CD4-positive, alpha-beta T cell treated with Interleukin-4 for 4 hours (primary cell): ENCODE measurements around the gene WDR48.

Source experiments
- DNase-seq: peaks from one replicate; pipeline ENCODE4 v3.0.0-alpha.2; 2020

Gene WDR48

DNA sequence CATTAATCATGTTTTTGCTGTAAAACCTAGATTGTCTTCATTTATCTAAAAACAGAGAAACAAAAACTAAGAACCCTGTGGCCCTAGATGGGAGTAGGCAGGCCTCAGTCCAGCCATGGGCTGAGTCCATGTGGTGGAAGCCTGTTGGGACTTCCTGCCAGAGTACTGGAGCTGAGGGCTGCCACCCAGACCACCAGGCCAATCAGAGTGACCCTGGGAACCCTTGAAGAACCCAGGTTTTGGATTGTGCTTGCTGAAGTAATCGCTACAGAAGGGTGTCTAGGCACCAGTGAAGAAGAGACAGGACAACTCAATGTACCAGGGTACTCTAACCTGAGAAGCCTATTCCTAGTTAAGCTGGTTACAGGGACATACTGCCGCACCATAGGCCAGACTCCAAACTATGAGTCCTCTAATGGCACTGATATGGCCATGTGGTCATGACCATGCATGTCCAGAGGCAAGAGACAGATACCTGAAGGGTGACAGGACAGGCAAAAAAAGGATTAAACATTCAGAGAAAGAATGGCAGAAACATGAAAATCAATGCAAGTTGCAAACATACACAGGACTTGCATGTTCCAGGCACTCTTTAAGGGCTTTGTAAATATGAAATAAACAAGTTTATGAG lies 88.6 kb downstream of the WDR48 start:
- no peak for DNase-seq

DNA sequence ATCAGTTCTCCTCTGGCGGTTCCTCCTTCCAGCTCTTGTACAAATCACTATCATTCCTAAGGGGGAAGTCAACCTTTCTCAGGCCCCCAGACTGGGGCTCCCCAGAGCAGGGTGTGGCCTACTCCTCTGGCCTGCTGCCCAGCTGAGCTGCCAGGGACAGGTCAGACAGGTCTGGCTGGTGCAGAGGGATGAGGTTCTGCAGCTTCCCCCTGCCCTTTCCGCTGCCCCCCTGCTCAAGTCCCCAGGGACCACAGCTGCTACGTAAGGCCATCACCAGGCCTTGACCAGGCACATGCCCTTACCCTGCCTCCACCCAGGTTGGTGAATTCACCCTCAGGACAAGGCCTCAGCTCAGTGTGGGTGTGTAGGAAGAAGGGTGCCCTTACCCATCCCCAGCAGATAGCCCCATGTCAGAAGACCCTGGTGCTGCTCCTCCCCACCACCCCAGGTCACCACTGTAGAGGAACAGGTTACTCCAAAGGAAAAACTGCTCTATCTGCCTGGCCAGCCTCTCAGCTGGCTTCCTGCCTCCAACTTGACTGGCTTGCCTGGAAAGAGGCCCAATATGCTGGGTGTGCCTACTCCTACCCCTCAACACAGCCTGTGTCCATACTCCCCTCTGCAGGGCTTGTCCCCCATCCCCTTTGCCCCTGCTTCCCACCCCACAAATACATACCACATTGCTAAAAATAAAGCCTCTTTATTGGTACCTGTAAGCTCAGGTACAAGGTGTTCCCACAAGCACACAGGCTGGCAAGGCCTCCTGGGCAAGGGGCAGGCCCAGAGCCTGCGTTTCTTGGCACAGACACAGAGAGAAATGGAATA lies 89.6 kb downstream of the WDR48 start:
- no peak for DNase-seq

GRCh38 chr3:39142067-39142466 lies 90.3 kb downstream of the WDR48 start:
- no peak for DNase-seq

DNA sequence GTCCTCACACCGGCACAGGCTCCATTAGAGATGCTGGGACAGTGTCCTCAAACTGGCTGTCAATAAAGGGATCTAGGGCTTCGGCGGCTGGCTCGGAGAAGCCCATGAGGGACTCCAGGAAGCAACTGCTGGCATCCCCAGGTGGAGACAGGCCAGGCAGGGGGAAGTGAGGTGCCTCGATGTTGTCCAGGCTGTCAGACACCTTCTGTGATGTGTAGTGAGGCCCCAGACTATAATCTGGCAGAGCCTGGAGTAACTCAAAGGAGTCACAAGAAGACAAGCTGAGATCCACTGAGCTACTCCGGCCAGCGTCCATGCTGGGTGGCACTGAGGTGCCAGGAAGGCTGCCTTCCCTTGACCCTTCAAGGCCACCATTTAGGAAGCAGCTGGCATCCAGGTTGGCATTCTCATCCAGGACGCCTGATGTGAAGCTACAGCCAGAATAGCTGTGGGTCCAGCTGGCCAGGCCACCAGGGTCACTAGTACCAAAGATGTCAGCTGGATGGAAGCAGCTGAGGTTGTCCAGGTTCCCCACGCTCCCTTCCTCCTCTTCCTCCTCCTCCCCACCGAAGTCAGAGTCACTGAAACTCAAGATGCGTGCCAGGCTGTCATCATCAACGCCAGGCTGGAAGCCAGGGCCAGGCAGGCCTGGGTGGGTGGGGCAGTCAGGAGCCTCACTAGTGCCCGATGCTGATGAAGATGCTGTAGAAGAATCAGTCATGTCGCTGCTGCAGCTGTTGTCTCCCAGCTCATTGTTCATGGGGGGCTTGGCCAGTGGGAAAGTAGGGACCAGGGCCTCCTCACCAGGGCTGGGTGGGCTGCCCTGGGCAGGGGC lies 91.5 kb downstream of the WDR48 start:
- no peak for DNase-seq

GRCh38 chr3:39144095-39144747 lies 92.4 kb downstream of the WDR48 start:
- no peak for DNase-seq

DNA sequence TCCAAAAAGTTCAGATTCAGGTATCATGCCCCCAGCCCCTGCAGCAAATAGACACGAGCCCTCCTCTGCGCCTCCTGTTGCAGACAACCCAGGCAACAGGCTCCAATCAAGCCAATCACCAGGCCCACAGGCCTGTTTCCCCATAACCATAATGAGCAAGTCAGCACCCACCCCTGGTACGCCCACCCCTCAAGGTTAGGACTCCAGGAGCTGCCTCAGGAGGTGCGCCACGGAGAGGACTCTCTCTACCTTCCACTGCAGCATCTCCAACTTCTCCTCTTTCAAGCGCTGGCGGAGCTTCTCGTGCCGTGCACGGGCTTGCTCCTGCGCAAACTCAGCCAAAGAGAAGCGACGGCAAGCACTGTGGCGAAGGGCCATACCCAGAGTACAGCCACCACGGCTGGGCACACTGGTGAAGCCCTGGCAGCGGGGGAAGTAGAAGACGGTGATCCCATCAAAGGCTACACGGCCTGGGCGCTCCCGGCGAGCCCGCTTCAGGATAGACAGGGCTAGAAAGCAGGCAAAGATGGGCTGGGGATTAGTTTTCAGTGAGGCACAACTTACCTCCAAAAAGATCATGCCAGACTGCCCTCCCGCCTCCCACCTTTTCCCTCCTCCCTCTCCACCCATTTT lies 93.0 kb downstream of the WDR48 start:
- no peak for DNase-seq

GRCh38 chr3:39146083-39146501 lies 94.3 kb downstream of the WDR48 start:
- DNase-seq: no peak
